ENCODE measurements around the gene SLC6A3.

Gene SLC6A3

DNA sequence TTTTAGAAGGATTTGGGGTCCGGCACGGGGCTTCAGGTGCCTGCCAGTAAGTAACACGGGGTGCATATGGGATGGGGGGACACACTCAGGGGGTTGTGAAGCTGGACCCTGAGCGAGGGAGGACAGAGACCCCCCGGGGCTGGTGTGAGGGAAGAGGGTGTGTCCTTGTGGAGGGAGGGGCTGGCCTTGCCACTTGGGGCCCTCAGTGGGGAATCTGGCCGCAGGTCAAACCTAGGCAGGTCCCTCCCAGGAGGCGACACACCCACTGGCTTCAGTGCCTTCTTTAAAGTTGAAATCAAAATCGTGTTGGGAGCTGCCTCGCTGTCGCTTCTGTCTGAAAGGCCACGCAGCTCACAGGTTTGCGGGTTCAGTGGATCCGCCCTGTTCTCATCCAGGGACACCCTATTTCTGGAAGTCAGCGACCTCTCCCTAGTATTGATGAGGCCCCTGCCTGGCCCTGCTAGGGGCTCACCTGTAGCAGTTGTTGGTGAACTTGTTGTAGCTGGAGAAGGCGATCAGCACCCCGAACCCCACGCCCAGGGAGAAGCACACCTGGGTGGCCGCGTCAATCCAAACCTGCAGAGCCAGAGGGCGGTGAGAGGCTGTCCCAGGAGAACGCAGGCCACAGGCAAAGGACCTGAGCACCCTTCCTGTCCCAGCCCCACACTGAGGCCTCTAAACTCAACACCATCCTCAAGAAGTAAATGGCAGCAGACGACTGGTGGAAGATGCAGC lies 29.4 kb downstream of the SLC6A3 start:
- DNase-seq = peak in 2 of 42 donors; percentile 12 to 17
- intact Hi-C loops (cut with DNase I) = no loop called here

DNA sequence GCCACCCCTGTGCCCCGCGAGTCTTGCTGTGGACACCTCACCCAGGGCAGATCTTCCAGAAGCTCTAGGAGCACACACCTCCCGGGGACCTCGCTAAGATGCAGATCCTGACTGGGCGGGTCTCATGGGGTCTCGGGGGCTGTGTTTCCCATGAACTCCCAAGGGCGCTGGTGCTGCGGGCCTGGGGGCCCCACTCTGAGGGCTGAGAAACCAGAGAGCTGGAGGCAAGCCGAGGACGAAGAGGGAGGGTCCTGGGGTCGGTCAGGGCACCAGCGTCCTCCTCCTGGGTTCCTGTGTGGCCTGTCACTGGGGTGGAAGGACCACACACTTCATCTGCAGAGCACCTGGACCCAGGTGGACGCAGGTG lies 30.2 kb downstream of the SLC6A3 start:
- no peak for DNase-seq
- intact Hi-C loops (cut with DNase I) = no loop called here

GRCh38 chr5:1414311-1415058 lies 30.8 kb downstream of the SLC6A3 start:
- DNase-seq = peak in 1 of 42 donors; percentile 25
- intact Hi-C loops (cut with DNase I) = no loop called here

DNA sequence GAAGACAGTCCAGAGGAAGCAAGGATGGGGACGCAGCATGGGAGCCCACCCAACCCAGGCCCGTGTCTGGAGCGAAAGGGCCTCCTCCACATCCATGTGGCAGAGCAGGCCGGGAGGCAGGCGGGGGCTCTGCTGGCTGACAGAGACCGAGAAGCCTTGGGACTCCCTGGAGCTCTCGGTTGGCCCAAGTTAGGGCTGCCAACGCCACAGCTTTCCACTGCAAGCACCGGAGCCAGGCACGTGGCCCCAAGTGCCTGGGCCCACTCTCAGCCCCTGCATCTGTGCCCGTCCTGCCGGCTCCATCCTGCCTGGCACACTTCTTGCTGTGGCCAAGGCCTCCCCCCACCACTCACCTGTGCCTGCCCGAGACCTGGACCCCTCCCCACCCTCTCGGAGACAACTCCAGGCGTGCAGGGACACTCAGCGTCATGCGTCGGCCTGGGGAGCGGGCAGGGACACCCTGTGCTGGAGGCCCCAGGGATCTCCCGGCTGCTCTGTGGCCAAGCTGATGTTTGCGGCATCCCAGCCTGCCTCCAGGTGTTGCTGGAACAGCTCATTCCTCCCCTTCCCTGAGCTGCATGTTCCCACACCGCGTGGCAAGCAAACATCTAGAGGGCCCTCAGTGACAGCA lies 31.5 kb downstream of the SLC6A3 start:
- intact Hi-C loops (cut with DNase I) = no loop called here
- DNase-seq = no peak

- intact Hi-C loops (cut with DNase I) = no loop called here
- DNase-seq = no peak
Measured at GRCh38 chr5:1413211-1413610, 32.0 kb downstream of the SLC6A3 start.

DNA sequence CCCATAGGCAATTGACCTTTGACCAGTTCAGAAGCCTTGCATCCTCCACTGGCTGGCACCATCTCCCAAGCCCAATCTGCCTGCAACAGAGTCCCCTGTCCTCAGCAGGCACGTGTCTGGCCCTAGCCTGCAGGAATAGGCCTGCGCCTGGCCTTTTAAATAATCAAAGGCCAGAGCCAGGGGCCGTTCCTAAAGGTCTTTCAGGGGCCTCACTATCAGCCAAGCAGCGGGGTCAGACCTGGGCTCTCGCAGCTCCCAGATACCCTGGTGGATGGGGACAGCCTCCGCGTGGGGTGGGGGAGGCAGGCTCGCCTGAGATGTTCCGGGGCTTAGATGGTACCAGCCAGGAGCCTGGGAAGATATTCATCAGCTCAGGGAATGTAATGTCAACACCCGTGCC lies 32.6 kb downstream of the SLC6A3 start:
- intact Hi-C loops (cut with DNase I) = no loop called here
- DNase-seq = no peak

DNA sequence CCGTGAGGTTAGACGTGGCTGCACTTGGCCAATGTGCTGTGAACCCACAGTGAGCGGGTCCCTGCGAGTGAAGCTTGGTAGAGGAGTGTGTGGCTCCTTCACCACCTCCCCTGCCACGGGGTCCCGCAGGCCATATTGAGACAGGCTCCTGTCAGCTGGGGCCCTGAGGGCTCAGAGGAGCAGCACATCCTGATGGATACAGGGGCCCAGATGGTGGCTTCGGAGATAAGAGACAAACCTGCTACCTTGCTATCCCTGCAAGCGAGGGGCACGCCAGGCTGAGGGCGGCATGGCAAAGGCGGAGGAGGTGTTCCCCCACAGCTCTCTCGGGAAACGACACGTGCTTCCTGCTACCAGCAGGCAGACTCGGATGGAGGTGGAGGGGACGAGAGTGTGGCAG lies 33.1 kb downstream of the SLC6A3 start:
- intact Hi-C loops (cut with DNase I) = no loop called here
- DNase-seq = peak in 1 of 42 donors; percentile 19

DNA sequence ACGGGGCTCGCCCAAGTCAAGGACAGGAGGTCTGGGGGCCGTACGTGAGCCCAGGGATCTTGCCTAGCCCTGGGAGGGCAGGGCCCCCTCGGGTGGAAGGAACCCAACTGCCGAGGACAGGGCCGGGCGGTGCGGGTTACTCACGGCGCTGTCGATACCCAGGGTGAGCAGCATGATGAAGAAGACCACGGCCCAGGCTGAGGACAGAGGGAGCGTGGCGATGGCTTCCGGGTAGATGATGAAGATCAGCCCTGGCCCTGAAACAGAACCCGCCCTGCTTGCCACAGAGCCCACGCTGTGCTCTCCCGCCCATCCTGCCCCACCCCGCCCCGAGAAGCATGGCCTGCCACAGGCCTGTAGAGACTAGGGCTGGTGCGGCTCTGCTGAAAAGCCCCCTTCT lies 34.1 kb downstream of the SLC6A3 start:
- intact Hi-C loops (cut with DNase I) = no loop called here
- no peak for DNase-seq

DNA sequence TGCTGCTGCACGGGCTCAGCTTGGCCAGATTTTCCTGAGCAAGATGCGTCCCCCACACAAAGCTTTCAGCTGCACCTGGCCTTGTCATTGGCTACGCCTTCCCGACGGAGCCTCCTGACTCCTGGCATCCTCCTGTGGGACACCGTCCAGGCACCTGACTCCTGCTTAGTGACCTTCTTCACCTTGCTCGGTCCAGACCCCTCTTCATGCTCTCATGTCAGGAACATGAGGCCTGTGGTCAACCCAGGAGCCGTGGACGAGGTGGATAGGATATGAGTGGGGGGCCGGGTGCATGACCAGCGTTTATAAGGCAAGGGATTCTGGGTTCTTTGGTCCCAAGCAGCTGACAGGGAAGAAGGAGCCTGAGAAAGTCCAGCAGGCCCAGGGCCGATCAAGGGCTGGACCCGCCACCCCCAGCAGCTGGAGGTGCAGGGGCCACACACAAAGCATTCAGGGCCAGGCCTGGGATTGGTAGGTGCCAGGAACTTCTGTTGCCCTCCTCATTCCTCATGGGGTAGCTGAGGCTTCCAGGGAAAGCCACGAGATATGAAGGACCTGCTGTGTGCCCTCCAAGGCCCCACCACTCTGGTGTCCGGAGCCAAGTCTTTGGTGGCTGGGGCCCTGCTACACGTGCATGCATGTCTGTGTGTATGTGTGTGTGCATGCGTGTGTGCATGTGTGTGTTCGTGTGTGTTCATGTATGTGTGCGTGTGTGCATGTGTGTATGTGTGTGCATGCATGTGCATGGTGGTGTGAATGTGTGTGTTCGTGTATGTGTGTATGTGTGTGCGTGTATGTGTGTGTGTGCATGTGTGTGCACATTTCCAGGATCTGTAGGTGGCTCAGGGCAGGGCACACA lies 34.9 kb downstream of the SLC6A3 start:
- intact Hi-C loops (cut with DNase I) = no loop called here
- DNase-seq = no peak

- DNase-seq = peak in 1 of 42 donors; percentile 25
Measured at GRCh38 chr5:1409381-1410110, 35.7 kb downstream of the SLC6A3 start.

GRCh38 chr5:1406681-1407640 lies 38.3 kb downstream of the SLC6A3 start:
- peak in 1 of 42 donors; percentile 8 for DNase-seq
- intact Hi-C loops (cut with DNase I) = no loop called here

More at GRCh38 chr5:1409381-1410110, 35.7 kb downstream of the SLC6A3 start:
- intact Hi-C loops (cut with DNase I) = no loop called here

DNA sequence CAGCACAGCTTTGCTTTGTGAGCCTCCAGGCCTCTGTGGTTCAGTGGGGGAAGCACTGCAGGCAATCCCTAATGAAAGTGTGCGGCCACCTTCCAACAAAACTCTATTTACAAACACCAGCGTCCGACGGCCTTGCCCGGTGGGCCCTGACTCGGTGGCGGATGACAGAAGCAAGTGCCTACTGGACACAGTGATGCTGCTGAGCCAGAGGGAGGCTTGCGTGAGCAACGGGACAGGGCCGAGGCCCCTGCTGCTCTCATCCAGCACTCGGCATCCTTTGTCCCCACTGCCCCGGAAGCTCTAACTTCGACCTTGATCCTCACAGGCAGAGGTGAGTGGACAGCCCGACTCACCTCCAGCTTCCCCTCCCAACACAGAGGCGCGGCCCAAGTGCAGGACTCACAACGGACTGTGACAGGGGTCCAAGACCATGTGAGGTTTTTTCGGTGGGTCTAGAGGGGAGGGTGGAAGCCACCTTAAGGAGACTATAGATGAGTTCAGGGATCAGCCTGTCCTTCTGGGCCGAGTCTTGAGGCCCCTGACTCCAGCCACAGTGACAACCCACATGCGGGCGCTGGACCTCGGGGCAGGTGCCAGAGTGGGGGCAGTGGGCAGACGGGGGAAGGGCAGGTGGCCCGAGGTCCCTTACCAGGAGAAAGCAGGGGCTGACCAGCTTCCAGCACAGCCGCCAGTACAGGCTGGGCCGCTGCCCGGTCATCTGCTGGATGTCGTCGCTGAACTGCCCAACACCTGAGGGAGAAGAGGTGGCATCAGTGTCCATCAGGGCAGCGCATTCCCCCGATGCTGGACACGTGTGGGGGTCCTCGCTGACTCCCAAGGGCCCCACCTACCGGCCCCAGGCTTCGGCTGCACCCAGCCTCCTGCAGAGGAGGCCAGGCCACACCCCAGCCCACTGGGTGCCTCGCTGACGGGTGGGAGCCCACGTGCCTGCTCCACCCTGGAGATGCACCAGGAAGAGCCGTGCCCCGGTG lies 39.4 kb downstream of the SLC6A3 start:
- intact Hi-C loops (cut with DNase I) = no loop called here
- DNase-seq = peak in 1 of 42 donors; percentile 8

GRCh38 chr5:1405121-1405520 lies 40.1 kb downstream of the SLC6A3 start:
- peak in 1 of 42 donors; percentile 8 for DNase-seq
- intact Hi-C loops (cut with DNase I) = no loop called here

- intact Hi-C loops (cut with DNase I) = no loop called here
- DNase-seq = no peak
Measured at GRCh38 chr5:1404062-1404461, 41.2 kb downstream of the SLC6A3 start.

- no peak for DNase-seq
- intact Hi-C loops (cut with DNase I) = no loop called here
Measured at GRCh38 chr5:1402611-1403255, 42.5 kb downstream of the SLC6A3 start.

Data from head of caudate nucleus (tissue), 42 donors.